Activated CD8-positive, alpha-beta T cell treated with anti-CD3 and anti-CD28 coated beads for 36 hours (primary cell): ENCODE results near the gene FGF10. TPM values are rescaled to one million over a fixed set of nuclear protein-coding genes. Genes with fewer than 3 reads are reported as not detected.

Source experiments
- ATAC-seq: fragments of 200-7000 bp; cut with Tn5 transposase; one replicate; pipeline ENCODE4 v1.10.0; 2021; ENCODE audit warnings: mild to moderate bottlenecking, moderate library complexity
- CTCF ChIA-PET: fragments of 350-600 bp; sonication (Branson Sonifier 250); formaldehyde crosslinking; loops from one replicate; lab custom pipeline; 2021; ENCODE audit warnings: antibody characterized with exemption; lab: Charles Lee
- POLR2A ChIA-PET: fragments of 350-600 bp; sonication (Branson Sonifier 250); formaldehyde crosslinking; loops from one replicate; lab custom pipeline; 2021; ENCODE audit warnings: antibody characterized with exemption; lab: Charles Lee
- DNase-seq: peaks from one replicate; pipeline ENCODE4 v3.0.0-alpha.2; 2020
- H3K27ac Mint-ChIP-seq: one replicate; pipeline ENCODE4 v1.8.0; 2021; ENCODE audit warnings: mild to moderate bottlenecking, mixed read lengths
- H3K27me3 Mint-ChIP-seq: one replicate; pipeline ENCODE4 v1.8.0; 2021; ENCODE audit warnings: mixed read lengths
- H3K36me3 Mint-ChIP-seq: one replicate; pipeline ENCODE4 v1.8.0; 2021; ENCODE audit warnings: low read depth, mixed read lengths
- H3K4me1 Mint-ChIP-seq: one replicate; pipeline ENCODE4 v1.8.0; 2021; ENCODE audit warnings: low read depth, mixed read lengths
- H3K4me3 Mint-ChIP-seq: one replicate; pipeline ENCODE4 v1.8.0; 2021; ENCODE audit warnings: mild to moderate bottlenecking, moderate library complexity, mixed read lengths
- H3K9me3 Mint-ChIP-seq: one replicate; pipeline ENCODE4 v1.8.0; 2021; ENCODE audit warnings: mixed read lengths
- intact Hi-C: fragments of 100-400 bp; cut with micrococcal nuclease; formaldehyde crosslinking; loops from one replicate; pipeline ENCODE4 v1.10.0; 2022
- total RNA-seq, 2 experiments: library from RNA; stranded (reverse); gene quantifications; one replicate each; pipeline ENCODE4 v1.2.3, GENCODE V29; 2021
- TF ChIP-seq, protein P1 (sequence below): fragments of 200-600 bp; IDR thresholded peaks from one replicate; pipeline ENCODE4 v1.8.0; 2022; ENCODE audit warnings: antibody characterized with exemption, mild to moderate bottlenecking

FGF10 gene
- total RNA-seq, 2 experiments from 2014 or later = not detected

- no peaks in the 10 kb centered on the region for H3K4me1 Mint-ChIP-seq
- TF ChIP-seq, protein P1, sequence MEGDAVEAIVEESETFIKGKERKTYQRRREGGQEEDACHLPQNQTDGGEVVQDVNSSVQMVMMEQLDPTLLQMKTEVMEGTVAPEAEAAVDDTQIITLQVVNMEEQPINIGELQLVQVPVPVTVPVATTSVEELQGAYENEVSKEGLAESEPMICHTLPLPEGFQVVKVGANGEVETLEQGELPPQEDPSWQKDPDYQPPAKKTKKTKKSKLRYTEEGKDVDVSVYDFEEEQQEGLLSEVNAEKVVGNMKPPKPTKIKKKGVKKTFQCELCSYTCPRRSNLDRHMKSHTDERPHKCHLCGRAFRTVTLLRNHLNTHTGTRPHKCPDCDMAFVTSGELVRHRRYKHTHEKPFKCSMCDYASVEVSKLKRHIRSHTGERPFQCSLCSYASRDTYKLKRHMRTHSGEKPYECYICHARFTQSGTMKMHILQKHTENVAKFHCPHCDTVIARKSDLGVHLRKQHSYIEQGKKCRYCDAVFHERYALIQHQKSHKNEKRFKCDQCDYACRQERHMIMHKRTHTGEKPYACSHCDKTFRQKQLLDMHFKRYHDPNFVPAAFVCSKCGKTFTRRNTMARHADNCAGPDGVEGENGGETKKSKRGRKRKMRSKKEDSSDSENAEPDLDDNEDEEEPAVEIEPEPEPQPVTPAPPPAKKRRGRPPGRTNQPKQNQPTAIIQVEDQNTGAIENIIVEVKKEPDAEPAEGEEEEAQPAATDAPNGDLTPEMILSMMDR = no peak
- ATAC-seq (no peak), DNase-seq (no peak)
- CTCF ChIA-PET = no interaction called here
- POLR2A ChIA-PET = no interaction called here
- H3K36me3 Mint-ChIP-seq = no peaks in the 10 kb centered on the region
- H3K9me3 Mint-ChIP-seq = peaks cover 1% of the 10 kb centered on the region
- H3K27me3 Mint-ChIP-seq = no peaks in the 10 kb centered on the region
- intact Hi-C loops = no loop called here
- no peak overlapping the region for H3K4me3 Mint-ChIP-seq
- no peak overlapping the region for H3K27ac Mint-ChIP-seq
Observed at GRCh38 chr5:44299394-44299793, 89.8 kb downstream of the FGF10 start.

DNA sequence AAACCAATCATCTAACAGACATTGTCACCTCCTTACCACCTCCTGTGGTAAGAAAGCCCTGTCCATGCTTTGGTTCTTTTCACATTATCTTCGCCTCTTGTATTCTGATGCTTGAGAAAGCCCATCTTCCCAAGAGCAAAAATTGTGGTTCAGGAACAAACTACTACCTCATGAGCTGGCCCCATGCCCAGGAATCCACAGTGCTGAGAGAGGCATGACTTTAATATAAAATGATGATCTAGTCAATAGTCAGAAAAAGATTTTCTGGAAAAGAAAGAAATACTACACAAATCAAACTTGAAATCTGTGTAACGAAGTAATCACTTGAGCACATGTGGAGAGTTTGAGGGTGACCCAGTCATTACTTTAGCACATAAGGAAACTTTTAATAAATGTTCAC, 94.7 kb downstream of the FGF10 start:
- H3K27ac Mint-ChIP-seq = no peak overlapping the region
- no peak overlapping the region for H3K4me3 Mint-ChIP-seq
- ChIA-PET CTCF (no interaction called here), POLR2A (no interaction called here)
- DNase-seq (no peak), ATAC-seq (no peak)
- H3K36me3 Mint-ChIP-seq = no peaks in the 10 kb centered on the region
- intact Hi-C loops = no loop called here
- H3K27me3 Mint-ChIP-seq = no peaks in the 10 kb centered on the region
- TF ChIP-seq, protein P1 = no peak
- H3K4me1 Mint-ChIP-seq = no peaks in the 10 kb centered on the region
- peaks cover 5% of the 10 kb centered on the region for H3K9me3 Mint-ChIP-seq

GRCh38 chr5:44292736-44293135, 96.5 kb downstream of the FGF10 start:
- Mint-ChIP-seq H3K36me3 (no peaks in the 10 kb centered on the region), H3K4me1 (no peaks in the 10 kb centered on the region), H3K9me3 (peaks cover 5% of the 10 kb centered on the region), H3K27me3 (no peaks in the 10 kb centered on the region), H3K4me3 (no peak overlapping the region), H3K27ac (no peak overlapping the region)
- CTCF ChIA-PET = no interaction called here
- TF ChIP-seq, protein P1 = no peak
- intact Hi-C loops = no loop called here
- POLR2A ChIA-PET = no interaction called here
- DNase-seq = no peak
- no peak for ATAC-seq

DNA sequence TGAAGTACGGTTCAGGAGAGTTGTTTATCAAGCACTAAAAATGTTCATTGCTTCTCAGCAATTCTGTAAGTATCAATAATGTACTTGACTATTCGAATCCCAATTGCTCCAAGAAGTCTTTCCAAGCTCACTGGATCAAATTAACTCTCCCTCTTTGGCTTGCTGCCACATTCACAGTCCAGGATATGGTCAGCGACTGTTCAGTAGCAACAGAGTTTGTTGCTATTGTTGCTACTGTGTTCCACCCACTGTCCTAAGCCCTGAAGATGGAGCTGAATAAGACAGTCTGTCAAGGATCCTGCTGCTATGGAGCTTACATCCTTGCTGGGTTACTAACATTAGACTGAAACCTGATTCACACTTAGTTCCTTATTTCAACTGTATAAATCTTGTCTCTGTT, 110.8 kb downstream of the FGF10 start:
- Mint-ChIP-seq H3K4me3 (no peak overlapping the region), H3K36me3 (no peaks in the 10 kb centered on the region), H3K27ac (no peak overlapping the region), H3K9me3 (no peaks in the 10 kb centered on the region), H3K4me1 (no peaks in the 10 kb centered on the region), H3K27me3 (no peaks in the 10 kb centered on the region)
- TF ChIP-seq, protein P1 = no peak
- CTCF ChIA-PET = no interaction called here
- no peak for DNase-seq
- intact Hi-C loops = no loop called here
- POLR2A ChIA-PET = no interaction called here
- ATAC-seq = no peak

- no peak for DNase-seq
- no peak for ATAC-seq
- TF ChIP-seq, protein P1 = no peak
- intact Hi-C loops = no loop called here
- CTCF ChIA-PET = no interaction called here
- H3K27ac Mint-ChIP-seq = no peak overlapping the region
- no peaks in the 10 kb centered on the region for H3K9me3 Mint-ChIP-seq
- H3K4me1 Mint-ChIP-seq = no peaks in the 10 kb centered on the region
- POLR2A ChIA-PET = no interaction called here
- H3K36me3 Mint-ChIP-seq = no peaks in the 10 kb centered on the region
- H3K4me3 Mint-ChIP-seq = no peak overlapping the region
- H3K27me3 Mint-ChIP-seq = no peaks in the 10 kb centered on the region
Observed at GRCh38 chr5:44275908-44276307, 113.3 kb downstream of the FGF10 start.
